ENCODE measurements around the gene PPIB. TPM values are rescaled to one million over a fixed set of nuclear protein-coding genes. Genes with fewer than 3 reads are reported as not detected.

Gene PPIB
- total RNA-seq, 1 experiment from 2014 or later, result 433 TPM

DNA sequence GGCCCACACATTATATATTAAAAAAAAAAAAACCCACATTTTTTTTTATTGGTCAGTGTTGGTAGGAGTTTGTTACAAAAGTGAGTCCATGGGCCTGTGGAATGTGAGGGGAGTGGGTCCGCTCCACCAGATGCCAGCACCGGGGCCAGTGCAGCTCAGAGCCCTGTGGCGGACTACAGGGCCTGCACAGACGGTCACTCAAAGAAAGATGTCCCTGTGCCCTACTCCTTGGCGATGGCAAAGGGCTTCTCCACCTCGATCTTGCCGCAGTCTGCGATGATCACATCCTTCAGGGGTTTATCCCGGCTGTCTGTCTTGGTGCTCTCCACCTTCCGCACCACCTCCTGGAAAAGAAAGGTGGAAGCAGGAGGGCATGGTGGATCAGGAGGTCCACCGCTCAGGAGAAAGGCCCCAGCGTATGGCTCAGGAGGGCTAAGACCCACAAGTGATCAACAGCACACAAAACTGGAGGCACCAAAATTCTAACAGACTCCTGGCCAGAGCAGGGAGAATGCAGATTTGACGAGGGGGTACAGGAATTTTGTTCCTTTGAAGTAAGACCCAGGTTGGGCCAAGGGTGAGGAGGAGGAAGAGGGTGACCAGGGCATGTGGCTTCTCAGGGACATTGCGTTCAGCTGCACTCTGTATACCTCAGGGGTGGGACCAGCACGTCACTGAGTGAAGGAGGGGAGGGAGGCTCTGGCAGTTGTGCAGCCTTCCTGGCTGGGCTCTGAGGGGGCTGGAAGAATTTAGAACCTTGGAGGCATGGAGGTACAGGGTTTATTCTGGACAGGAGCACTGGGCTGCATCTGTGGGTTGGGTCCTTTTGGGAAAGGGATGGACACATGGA, 6.8 kb downstream of the PPIB start:
- Histone ChIP-seq H3K14ac (ENCODE audit: insufficient read depth, low read length) (no peak overlapping the region), H2BK5ac (ENCODE audit: insufficient read length, low read length) (no peak overlapping the region), H3K18ac (ENCODE audit: insufficient read length, low read depth, low read length) (no peak overlapping the region), H4K91ac (ENCODE audit: insufficient read length, low read depth, low read length) (no peak overlapping the region), H3K79me1 (ENCODE audit: insufficient read depth, low read depth, low read length, poor library complexity, severe bottlenecking) (no peaks in the 10 kb centered on the region), H4K20me1 (ENCODE audit: control insufficient read depth, insufficient read depth, insufficient read length) (no peaks in the 10 kb centered on the region), H3K79me2 (ENCODE audit: insufficient read depth, low read length) (no peaks in the 10 kb centered on the region), H3K23me2 (ENCODE audit: insufficient read length, low read depth, low read length, poor library complexity, severe bottlenecking) (peaks cover 6% of the 10 kb centered on the region), H3K56ac (ENCODE audit: insufficient read length, low read depth, low read length) (no peak overlapping the region), H3K9ac (ENCODE audit: extremely low read depth, insufficient read length, low read length) (no peak overlapping the region), H2BK120ac (ENCODE audit: low read depth, low read length, poor library complexity, severe bottlenecking) (no peak overlapping the region), H3K27me3 (ENCODE audit: insufficient read depth, low read length) (no peaks in the 10 kb centered on the region), H4K5ac (ENCODE audit: insufficient read length, low read depth, low read length) (no peak overlapping the region), H2BK15ac (ENCODE audit: low read depth, low read length) (no peak overlapping the region), H3K4me1 (ENCODE audit: insufficient read depth, low read length) (no peaks in the 10 kb centered on the region), H3K23ac (ENCODE audit: insufficient read length, low read depth, low read length) (no peak overlapping the region), H3K4me2 (ENCODE audit: insufficient read depth, insufficient read length, low read length) (no peak overlapping the region), H3K9me3 (ENCODE audit: control insufficient read depth, low read depth, low read length) (no peaks in the 10 kb centered on the region), H4K8ac (replicated peaks; ENCODE audit: insufficient read length, low read depth, low read length) (no peak overlapping the region), H2AK5ac (ENCODE audit: insufficient read length, low read length) (no peak overlapping the region), H3K27ac (ENCODE audit: insufficient read length, low read depth, low read length) (no peak overlapping the region), H3K4ac (ENCODE audit: low read depth, low read length) (no peak overlapping the region), H3T11ph (ENCODE audit: low read length) (no peak overlapping the region), H2BK20ac (ENCODE audit: low read depth, low read length, poor library complexity, severe bottlenecking) (no peak overlapping the region), H2BK12ac (ENCODE audit: insufficient read length, low read depth, low read length) (no peak overlapping the region), H2AFZ (ENCODE audit: low read length) (no peak overlapping the region)
- Mint-ChIP-seq H3K27me3 (ENCODE audit: low read depth) (peaks cover 14% of the 10 kb centered on the region), H3K9me3 (no peaks in the 10 kb centered on the region), H3K27ac (peak overlapping the region in 2 of 3 experiments; percentile 2 to 72; a peak in 3 of 7 replicates), H3K4me3 (no peak overlapping the region), H3K36me3 (ENCODE audit: insufficient read depth in 1 of 3, low read depth in 3 of 3) (peaks cover 33 to 60% (median 56%) of the 10 kb centered on the region in 3 experiments), H3K4me1 (peaks cover 15% of the 10 kb centered on the region in 2 experiments)
- TF ChIP-seq, protein P1, sequence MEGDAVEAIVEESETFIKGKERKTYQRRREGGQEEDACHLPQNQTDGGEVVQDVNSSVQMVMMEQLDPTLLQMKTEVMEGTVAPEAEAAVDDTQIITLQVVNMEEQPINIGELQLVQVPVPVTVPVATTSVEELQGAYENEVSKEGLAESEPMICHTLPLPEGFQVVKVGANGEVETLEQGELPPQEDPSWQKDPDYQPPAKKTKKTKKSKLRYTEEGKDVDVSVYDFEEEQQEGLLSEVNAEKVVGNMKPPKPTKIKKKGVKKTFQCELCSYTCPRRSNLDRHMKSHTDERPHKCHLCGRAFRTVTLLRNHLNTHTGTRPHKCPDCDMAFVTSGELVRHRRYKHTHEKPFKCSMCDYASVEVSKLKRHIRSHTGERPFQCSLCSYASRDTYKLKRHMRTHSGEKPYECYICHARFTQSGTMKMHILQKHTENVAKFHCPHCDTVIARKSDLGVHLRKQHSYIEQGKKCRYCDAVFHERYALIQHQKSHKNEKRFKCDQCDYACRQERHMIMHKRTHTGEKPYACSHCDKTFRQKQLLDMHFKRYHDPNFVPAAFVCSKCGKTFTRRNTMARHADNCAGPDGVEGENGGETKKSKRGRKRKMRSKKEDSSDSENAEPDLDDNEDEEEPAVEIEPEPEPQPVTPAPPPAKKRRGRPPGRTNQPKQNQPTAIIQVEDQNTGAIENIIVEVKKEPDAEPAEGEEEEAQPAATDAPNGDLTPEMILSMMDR (conservative IDR thresholded peaks at IDR 0.05), result no peak
- no peak for DNase-seq
- WGBS (ENCODE audit: extremely low coverage, insufficient read length, low lambda C conversion rate), result no CpG with 5 or more reads among the region's 15 CpGs
